SW 1271 (cell line): ENCODE measurements around the gene LRRFIP2.
"Not testable (repeated sequence)": the region's sequence is repeated elsewhere in the genome, so short reads cannot be mapped to it uniquely, and the experiment has no call there.

Experiments
- DNase-seq, 2 experiments: peaks; one replicate each; lab custom pipeline; 2025; lab: John Stamatoyannopoulos, UW

The LRRFIP2 gene

DNA sequence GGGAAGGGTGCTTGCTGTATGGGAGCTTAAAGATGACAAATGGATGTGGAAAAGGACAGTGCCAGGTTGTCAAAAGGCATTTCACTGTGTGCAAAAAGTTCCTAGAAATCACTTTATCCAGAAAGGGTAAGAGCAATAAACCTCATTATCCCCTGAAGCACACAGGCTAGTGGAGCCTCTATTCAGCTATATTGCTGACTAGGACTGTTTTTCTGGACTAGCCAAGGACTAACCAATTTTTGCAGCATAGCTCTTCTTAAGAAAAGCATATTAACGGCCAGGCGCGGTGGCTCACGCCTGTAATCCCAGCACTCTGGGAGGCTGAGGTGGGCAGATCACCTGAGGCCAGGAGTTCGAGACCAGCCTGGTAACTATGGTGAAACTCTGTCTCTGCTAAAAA lies 116.3 kb downstream of the LRRFIP2 start:
- no peak for DNase-seq

DNA sequence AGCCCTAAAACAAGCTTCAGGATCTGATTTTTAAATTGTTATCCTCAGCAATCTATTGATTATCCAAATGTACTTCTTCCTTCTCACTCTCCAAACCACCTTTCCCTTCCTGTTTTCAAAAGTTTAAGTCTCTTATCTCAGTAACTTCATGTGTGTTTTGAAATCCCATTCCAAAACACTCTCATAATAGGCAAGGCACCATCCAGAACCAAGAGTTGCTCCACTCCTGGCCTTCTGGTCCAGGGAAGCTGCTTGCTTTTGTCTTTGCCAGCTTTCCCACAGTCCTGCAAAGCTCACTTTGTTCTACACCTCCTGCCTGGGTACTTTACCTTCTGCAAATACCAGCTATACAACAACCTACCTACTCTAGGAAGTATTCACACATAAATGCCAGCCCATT lies 117.6 kb downstream of the LRRFIP2 start:
- DNase-seq, result no peak

DNA sequence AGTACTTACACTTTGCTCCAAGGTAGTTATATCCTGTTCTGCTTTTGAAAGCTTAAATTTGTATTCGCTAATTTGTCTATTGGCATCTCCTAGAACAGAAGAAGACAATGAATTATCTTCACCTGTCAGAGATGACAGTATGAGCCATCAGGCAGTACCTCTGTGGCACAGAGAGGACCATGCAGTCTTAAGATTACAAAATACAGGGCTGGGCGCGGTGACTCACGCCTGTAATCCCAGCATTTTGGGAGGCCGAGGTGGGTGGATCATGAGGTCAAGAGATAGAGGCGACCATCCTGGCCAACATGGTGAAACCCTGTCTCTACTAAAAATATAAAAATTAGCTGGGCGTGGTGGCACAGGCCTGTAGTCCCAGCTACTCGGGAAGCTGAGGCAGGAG lies 119.3 kb downstream of the LRRFIP2 start:
- not testable (repeated sequence) for DNase-seq

DNA sequence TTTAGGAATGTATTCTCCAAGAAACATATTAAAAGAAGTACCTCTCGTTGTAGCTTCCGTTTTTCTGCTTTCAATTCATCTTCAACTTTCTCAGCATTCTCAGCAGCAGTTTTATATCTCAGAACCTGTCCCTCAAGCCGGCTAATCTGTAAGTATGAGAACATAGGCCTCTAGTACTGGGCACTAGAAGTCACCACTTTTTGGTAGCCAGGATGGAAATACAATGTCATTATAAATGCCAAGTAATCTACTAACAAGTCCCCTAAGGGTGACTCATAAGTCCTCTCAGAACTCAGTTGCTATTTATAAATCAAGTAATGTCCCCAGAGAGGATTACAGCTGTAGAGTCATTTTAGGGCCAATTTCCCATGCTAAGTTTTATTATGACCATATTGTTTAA lies 120.0 kb downstream of the LRRFIP2 start:
- peak in 1 of 2 experiments; percentile 46 for DNase-seq

DNA sequence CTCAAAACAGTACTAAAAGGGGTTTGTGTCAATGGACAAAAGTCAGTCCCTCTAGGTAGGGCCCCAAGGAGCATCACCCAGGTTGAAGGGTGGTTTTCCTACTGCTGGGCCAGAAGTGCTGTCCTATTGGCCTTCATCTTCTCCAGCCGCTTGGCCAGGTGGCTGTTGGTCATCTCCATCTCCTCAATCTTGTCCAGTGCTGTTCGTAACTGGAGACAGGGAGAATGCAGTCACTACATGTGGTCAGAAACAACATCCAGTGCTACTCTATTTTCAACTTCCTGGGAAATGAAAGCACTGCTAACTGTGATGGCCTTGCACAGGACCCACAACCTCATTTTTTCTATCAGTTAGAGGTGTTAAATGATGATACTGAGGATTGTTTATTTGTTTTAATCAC lies 120.6 kb downstream of the LRRFIP2 start:
- DNase-seq, result no peak

DNA sequence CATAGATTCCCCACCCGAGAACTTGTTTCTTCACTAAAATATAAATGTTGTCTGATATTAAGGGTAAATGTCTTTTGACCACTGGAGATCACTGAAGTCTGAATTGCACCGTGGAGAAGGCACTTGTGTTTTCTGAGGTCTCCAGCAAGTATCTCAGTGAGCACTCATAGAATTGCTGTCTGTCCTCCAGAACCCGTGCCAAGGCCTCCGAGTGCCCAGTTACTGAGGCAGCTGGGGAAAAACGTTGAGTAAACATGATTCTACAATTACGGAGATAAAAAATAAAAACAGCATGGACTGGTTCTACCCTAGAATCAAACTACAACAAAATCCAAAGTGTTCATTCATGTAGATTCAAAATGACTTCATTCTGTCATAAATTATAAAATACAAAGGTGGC lies 121.0 kb downstream of the LRRFIP2 start:
- no peak for DNase-seq

DNA sequence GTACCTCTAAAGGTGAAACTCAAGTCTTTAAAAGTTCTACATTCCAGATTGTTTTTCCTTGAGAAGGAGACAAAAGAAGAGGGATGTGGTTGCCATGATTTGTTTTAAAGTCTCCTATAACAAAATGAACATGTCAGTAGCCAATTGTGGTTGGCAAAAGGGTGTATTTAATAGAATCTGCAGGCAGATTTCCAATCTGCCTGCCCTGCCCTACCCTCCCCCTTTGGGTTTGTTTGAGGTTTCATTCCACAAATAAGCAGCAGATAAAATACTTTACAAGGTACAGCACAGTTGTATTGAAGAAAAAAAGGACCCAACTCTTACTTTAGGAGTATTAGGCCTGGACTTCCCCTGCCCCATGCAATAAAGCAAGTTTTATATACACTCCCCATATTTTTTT lies 121.5 kb downstream of the LRRFIP2 start:
- no peak for DNase-seq

DNA sequence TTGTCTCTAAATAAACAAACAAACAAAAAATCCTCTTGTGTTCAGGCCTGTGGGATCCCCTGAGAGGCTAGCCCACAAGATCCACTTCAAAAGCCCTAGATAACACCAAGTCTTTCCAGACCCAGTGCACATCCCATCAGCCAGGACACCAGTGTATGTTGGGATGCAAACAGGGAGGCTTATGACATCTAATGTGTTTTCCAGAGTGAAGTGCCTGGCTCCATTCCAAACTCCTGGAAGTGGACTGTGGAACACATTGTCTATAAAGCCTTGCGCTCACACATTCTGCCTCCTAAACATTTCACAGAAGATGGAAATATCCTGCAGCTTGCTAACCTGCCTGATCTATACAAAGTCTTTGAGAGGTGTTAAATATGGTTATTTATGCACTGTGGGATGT lies 124.1 kb downstream of the LRRFIP2 start:
- no peak for DNase-seq

DNA sequence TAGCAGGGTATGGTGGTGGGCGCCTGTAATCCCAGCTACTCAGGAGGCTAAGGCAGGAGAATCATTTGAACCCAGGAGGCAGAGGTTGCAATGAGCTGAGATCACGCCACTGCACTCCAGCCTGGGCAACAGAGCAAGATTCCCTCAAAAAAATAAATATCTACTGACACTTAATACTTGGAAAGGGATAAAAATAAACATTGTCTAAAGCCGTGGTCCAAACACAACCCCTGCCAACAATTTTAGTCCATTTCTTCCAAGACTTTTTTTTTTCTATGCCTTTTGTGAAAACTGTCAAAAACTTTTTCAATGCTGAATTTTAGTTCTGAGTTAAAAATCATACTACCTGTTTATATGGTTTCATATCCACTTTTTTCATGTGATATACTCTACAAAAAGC lies 131.7 kb downstream of the LRRFIP2 start:
- not testable (repeated sequence) for DNase-seq

DNA sequence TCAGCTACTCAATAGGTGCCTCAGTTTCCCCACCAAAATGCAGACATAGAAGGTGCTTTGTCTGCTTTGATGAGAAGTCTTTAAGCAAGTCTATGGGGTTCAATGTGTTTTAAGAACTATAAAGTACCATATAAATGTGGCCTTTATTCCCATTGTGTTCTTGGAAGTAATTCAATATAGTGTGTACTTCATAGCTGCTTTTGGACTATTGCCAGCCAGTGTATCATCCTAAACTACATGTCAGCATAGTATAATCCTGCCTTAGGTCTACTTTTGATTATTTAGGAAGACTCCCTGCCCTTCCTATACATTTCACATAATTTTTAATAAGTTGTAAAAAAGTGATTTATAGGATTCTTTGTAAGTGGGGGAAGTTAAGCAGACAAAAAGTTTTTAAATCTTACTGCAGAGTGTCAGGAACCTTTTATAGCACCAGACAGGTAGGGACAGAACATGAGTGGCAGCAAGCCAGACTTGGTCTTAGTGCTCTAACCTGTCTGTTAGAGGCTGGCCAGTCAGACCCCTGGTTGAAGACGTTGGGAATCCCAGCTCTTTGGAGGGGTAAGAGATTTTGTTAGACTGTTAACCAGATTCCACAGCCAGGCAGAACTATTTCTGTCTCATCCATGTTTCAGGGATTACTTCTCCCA lies 132.7 kb downstream of the LRRFIP2 start:
- DNase-seq, result no peak

DNA sequence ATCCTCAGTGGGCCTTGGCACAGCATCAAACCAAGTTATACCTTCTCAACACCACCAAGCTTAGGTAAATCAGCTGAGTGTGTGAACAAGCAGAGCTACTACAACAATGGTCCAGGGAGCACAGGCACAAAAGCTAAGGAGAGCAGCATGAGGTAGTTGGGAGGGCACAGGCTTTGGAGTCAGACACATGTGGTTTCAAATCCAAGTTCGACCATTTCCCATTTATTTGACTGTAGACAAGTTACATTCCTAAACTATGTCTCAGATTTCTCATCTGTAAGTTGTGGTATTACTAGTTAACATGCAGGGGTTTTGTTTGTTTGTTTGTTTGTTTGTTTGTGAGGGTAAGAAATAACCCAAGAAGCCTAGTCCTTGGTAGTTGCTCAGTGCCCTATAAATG lies 134.2 kb downstream of the LRRFIP2 start:
- no peak for DNase-seq

DNA sequence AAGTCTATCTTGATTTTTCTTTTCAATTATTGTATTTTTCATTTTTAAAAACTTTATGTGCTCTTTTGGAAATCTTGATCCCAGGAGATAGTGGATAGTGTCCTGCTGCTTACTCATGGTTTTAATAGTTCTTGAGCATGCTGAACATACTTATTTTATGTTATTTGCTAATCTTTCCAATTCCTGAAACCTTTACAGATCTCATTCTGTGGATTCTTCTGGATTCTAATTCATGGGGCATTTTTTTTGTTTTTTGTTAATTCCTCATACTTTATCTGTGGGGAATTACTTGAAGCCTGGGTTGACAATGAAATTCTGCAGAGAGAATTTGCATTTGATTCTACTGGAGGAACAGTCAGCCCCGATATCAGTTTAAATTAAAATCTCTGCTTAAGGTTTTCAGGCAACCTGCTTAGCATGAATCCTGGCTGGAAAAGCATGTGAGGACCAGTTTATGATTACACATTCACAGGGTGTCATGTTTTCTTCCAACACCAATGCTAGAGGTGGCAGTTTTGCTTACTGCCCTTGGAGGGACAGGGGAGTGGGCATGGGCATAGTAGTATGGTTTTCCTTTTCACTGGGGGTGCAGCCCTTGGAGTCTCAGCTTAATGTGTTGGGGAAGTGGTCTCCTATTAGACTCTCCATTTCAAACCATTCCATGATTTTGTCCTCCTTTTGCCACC lies 135.1 kb downstream of the LRRFIP2 start:
- no peak for DNase-seq

DNA sequence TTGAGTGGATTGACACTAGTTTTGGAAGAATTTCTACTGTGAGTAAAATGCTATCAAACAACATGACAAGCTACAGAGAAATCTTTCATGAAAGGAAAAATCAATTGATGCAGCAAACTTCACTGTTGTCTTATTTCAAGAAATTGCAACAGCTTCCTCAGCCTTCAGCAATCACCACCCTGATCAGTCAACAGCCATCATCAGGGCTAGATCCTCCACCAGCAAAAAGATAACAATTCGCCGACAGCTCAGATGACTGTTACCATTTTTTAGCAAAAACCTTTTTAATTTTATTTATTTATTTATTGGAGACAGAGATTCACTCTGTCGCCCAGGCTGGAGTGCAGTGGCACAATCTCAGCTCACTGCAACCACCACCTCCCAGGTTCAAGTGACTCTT lies 137.0 kb downstream of the LRRFIP2 start:
- no peak for DNase-seq

DNA sequence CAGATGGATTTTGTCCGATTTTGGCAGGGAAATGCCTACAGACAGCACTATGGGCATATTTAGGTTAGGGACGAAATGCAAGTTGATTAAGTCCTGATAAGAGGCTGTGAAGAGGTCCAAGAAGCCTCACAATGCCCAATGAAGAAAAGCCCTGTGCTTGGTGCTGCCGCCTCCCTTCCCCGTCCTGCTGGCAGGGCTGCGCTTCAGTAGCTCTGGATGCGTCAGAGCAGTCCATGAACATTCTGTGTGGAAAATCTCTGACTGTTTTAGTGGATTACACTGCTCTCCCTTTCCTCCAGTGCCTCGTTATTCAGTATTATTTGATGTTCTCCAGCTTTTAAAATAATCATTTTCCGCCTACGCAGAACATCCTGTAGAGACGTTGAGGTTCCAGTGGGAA lies 141.4 kb downstream of the LRRFIP2 start:
- DNase-seq, result no peak

DNA sequence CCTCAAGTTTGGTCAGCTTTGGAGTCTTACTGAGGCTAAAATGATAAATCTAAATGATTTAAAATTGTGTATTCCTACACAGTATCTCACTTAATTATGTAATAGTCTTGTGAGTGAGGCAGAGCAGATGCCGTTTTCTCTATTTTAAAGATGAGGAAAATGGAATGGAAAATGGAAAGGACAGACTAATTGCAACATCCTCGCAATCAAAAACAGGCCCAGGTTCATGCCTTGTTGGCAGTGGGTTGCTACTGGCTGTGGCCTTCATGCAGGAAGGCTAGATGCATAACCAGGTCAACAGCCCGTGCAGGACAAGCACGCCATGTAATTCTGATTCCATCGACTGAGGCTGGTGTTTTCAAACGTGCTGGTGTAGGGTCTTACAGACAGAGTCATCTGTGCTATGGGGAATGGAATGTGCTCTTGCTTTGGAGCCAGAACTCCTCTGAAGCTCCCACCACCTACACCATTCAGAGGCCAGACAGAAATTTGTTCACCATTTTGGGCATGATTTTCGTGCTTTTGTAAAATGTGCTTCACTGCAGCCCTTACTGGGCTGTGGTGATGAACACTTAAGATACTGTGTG lies 143.2 kb downstream of the LRRFIP2 start:
- no peak for DNase-seq

DNA sequence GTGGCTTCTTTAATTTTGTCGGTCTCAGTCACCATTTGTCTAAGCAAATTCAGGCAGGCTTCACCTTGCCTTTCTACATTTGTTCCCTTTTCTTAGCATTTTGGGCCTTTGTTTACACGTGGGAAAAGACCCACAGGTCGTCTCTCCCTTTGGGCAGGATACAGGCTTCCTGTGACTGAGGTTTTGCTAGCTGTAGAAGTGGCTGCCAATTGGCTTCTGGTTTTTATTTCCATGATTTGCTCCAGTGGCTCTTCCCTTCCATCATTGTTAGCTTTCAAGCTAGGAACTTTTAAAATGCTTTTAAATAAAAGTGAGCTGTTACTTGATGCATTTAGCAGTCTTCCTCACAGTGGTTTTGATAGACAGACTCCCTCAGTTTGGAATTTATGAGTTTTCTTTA lies 143.8 kb downstream of the LRRFIP2 start:
- no peak for DNase-seq

DNA sequence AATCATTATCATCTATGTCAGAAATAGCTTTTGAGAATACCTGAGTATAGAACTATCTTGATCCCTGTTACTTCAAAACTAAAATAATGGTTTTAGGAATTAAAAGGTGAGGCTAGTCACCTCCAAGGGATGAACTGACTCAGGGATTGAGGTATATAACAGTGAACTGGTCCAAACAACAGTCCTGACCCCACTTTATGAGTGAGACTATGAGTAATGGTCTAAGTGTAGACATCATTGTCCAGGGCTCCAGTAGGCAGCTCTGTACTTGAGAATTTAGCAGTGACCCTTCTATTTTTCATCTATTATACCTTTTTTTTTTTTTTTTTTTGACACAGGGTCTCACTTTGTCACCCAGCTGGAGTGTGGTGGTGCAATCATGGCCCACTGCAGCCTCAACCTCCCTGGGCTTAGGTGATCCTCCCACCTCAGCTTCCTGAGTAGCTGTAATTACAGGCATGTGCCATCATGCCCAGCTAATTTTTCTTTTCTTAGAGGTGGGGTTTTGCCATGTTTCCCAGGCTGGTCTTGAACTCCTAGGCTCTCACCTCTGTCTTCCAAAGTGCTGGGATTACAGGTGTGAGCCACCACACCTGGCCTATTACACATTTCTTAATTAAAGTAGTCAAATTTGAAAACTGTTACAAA lies 144.7 kb downstream of the LRRFIP2 start:
- DNase-seq, result no peak

DNA sequence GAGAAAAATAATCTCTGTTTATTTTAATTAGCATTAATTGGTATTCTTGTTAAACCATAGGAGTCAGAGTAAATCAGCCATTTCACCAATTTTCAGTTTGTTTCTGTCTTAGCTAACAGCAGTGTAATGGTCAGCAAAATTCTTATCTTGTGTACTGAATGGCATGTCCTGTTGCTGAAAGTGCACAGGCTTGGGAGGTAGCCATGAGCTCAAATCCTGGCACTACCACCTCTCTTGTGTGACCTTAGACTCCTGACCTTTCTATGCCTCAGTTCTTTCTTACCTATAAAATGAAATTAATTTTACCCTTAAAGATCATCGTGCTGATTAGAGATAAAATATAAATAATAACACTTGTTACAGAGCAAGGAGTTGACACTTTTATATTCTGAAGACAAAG lies 145.3 kb downstream of the LRRFIP2 start:
- no peak for DNase-seq

DNA sequence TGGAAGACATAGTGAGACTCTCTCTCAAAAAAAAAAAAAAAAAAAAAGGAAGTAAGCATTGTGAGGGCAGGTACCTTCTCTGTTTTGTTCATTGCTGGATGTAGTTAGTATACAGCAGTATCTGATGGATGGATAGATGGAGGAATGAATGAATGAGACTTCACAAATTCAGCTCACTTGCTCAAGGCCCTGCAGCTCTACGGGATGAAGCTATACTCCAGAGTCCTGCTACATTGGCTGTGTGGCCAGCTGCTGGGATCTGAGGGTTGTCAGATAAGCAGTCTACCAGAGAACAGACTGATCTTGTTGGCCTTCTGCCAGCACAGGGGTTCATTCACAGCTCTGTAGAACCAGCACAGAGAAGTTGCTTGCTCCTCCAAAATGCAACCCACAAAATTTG lies 146.1 kb downstream of the LRRFIP2 start:
- no peak for DNase-seq

DNA sequence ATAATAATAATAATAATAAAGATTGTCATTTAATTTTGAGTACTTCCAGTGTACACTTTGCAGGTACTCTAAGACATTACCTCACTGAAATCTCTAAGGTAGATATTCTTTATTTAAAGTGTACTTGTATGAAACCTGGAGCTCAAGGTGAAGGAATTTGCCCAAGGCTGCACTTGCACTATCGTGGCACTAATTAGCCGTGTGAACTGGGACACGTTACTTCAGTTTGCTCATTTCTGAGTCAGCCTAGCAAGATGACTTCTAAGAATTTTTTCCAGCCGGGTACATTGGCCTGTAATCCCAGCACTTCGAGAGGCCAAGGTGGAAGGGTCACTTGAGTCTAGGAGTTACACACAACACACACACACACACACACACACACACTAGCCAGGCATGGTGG lies 147.5 kb downstream of the LRRFIP2 start:
- DNase-seq, result no peak

DNA sequence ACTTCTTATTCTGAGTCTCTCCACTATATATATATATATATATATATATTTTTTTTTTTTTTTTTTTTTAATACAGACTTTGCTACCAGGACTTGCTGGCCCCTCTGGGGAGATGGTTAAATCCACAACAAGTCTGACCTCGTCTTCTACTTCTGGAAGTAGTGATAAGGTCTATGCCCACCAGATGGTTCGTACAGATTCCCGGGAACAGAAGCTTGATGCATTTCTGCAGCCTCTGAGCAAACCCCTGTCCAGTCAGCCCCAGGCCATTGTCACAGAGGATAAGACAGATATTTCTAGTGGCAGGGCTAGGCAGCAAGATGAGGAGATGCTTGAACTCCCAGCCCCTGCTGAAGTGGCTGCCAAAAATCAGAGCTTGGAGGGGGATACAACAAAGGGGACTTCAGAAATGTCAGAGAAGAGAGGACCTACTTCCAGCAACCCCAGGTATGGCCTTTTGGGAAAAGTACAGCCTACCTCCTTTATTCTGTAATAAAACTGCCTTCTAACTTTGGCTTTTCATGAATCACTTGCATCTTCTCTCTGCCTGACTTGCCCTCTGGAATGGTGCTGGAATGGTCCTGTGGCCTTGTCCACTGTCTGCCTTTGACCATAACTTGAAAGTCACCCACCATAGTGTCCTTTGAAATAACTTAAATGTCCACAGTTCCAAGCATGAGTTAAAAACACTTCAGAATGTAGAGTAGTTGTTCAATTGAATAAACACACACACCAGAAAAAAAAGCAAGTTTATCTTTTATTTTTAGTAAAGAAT lies 148.6 kb downstream of the LRRFIP2 start:
- DNase-seq, result no peak

DNA sequence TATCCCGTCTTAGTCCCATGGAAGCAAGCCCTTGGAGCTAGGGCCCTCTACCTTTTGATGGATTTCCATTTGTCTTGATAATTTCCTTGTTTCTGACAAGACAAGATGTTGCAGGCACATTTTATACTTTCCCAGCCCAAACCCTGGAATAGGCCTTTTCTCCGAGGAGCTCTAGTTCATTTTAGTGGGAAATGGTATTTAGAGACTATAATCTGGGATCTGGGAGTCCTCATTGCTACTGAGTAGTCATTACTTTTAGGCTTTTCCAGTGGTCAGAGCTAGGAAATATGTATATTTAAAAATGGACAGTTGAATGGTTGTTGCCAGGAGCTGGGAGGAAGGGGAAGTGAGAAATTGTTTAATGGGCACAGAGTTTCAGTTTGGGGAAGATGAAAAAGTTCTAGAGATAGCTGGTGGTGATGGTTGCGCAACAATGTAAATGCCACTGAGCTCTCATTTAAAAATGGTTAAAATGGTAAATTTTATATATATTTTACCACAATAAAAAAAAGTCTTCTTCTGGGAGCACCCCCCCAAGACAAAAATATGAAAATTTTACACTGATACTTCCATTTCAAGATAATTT lies 149.5 kb downstream of the LRRFIP2 start:
- no peak for DNase-seq
